ENCODE measurements around the gene IQCH. TPM values are rescaled to one million over a fixed set of nuclear protein-coding genes. Genes with fewer than 3 reads are reported as not detected.

The IQCH gene
- total RNA-seq, 2 donors from 2014 or later: 1.6 to 6.7 TPM

- Histone ChIP-seq H3K27ac (no peak overlapping the region), H3K27me3 (no peaks in the 10 kb centered on the region), H3K9me3 (no peaks in the 10 kb centered on the region), H3K36me3 (replicated peaks in 1 of 2; ENCODE audit: insufficient read depth in 1 of 2, low read depth in 2 of 2) (no peaks in the 10 kb centered on the region), H3K4me3 (no peak overlapping the region), H3K4me1 (no peaks in the 10 kb centered on the region)
- WGBS, 2 donors: 57 to 66% methylated on average over 1 of the region's 1 CpG
- intact Hi-C loops (cut with DNase I): no loop called here
- DNase-seq (no peak), ATAC-seq (no peak)
- TF ChIP-seq POLR2A (IDR thresholded peaks at IDR 0.05) (no peak), CTCF (IDR thresholded peaks at IDR 0.05) (no peak)
Observed at GRCh38 chr15:67533873-67534272, 279.3 kb downstream of the IQCH start.

GRCh38 chr15:67534360-67534759, 279.8 kb downstream of the IQCH start:
- H3K36me3 ChIP-seq (replicated peaks in 1 of 2; ENCODE audit: insufficient read depth in 1 of 2, low read depth in 2 of 2): no peaks in the 10 kb centered on the region
- DNase-seq: no peak
- H3K4me1 ChIP-seq: no peaks in the 10 kb centered on the region

GRCh38 chr15:67537771-67538170, 283.2 kb downstream of the IQCH start:
- ATAC-seq (no peak), DNase-seq (no peak)
- Histone ChIP-seq H3K9me3 (no peaks in the 10 kb centered on the region), H3K4me1 (peaks cover 8% of the 10 kb centered on the region), H3K27ac (no peak overlapping the region), H3K4me3 (no peak overlapping the region), H3K36me3 (replicated peaks in 1 of 2; ENCODE audit: insufficient read depth in 1 of 2, low read depth in 2 of 2) (no peaks in the 10 kb centered on the region), H3K27me3 (no peaks in the 10 kb centered on the region)
- intact Hi-C loops (cut with DNase I): no loop called here
- WGBS, 2 donors: 89 to 96% methylated on average over 1 of the region's 1 CpG
- TF ChIP-seq CTCF (IDR thresholded peaks at IDR 0.05): no peak
- TF ChIP-seq POLR2A (IDR thresholded peaks at IDR 0.05): no peak

More at GRCh38 chr15:67534360-67534759, 279.8 kb downstream of the IQCH start:
- no peak for ATAC-seq
- Histone ChIP-seq H3K9me3 (no peaks in the 10 kb centered on the region), H3K27ac (no peak overlapping the region), H3K27me3 (no peaks in the 10 kb centered on the region), H3K4me3 (no peak overlapping the region)
- TF ChIP-seq POLR2A (IDR thresholded peaks at IDR 0.05) (no peak), CTCF (IDR thresholded peaks at IDR 0.05) (no peak)
- intact Hi-C loops (cut with DNase I): no loop called here
- 81 to 83% methylated on average over 1 of the region's 1 CpG for WGBS, 2 donors

- Histone ChIP-seq H3K36me3 (replicated peaks in 1 of 2; ENCODE audit: insufficient read depth in 1 of 2, low read depth in 2 of 2) (no peaks in the 10 kb centered on the region), H3K4me1 (peaks cover 26% of the 10 kb centered on the region), H3K4me3 (peak within 1 kb of the TSS; percentile 42 to 52), H3K27ac (peak within 1 kb of the TSS; percentile 68 to 85 (median 78)), H3K9me3 (no peaks in the 10 kb centered on the region), H3K27me3 (no peaks in the 10 kb centered on the region)
- 0 to 2% methylated on average over 19 to 87 of the region's 91 CpGs for WGBS, 2 donors
- TF ChIP-seq CTCF (IDR thresholded peaks at IDR 0.05): peak in 1 of 7 experiments; percentile 7
- peak; percentile 50 to 70 (median 69) for TF ChIP-seq POLR2A (IDR thresholded peaks at IDR 0.05)
- ATAC-seq (peak; percentile 93), DNase-seq (peak; percentile 84 to 89 (median 85))
- intact Hi-C loops (cut with DNase I): no loop called here
Observed at GRCh38 chr15:67542420-67543347, 288.1 kb downstream of the IQCH start, which contains the start of gene MAP2K5. MAP2K5 (plus strand) TSS chr15:67542703; CDS start chr15:67543336, 633 bp downstream.

Measured in body of pancreas (tissue), 4 donors.